ENCODE results near the gene SUN5.

DNA sequence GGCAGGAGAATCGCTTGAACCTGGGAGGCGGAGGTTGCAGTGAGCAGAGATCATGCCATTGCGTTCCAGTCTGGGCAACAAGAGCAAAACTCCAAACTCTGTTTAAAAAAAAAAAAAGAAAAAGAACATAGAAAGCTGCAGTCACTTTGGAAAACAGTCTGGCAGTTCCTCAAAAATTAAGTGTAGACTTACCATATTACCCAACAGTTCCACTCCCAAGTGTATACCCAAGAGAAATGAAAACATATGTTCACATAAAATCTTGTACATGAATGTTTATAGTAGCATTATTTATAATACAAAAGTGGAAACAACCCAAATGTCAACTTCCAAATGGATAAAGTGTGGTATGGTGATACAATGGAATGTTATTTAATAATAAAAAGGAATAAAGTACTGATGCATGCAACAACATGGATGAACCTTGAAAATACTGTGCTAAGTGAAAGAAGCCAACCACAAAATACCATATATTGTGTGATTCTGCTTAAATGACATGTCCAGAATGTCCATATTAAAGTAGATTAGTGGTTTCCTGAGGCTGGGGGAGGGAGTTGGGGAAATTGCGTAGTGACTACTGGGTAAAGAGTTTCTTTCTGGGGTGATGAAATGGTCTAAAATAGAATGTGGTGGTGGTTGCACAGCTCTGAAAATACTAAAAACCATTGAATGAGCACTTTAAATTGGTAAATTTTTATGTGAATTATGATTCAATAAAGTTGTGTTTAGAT, 62.9 kb downstream of the SUN5 start:
- TF ChIP-seq EZH2 (IDR thresholded peaks at IDR 0.05; ENCODE audit: borderline replicate concordance, low read length), result no peak
- TF ChIP-seq, protein P1, sequence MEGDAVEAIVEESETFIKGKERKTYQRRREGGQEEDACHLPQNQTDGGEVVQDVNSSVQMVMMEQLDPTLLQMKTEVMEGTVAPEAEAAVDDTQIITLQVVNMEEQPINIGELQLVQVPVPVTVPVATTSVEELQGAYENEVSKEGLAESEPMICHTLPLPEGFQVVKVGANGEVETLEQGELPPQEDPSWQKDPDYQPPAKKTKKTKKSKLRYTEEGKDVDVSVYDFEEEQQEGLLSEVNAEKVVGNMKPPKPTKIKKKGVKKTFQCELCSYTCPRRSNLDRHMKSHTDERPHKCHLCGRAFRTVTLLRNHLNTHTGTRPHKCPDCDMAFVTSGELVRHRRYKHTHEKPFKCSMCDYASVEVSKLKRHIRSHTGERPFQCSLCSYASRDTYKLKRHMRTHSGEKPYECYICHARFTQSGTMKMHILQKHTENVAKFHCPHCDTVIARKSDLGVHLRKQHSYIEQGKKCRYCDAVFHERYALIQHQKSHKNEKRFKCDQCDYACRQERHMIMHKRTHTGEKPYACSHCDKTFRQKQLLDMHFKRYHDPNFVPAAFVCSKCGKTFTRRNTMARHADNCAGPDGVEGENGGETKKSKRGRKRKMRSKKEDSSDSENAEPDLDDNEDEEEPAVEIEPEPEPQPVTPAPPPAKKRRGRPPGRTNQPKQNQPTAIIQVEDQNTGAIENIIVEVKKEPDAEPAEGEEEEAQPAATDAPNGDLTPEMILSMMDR (conservative IDR thresholded peaks at IDR 0.05 in 1 of 2, IDR thresholded peaks at IDR 0.05 in 1 of 2; ENCODE audit: extremely low read depth in 1 of 2, insufficient read depth in 1 of 2, low read depth in 1 of 2, low read length in 2 of 2), result no peak
